ENCODE results near the gene ASB7.

The ASB7 gene

GRCh38 chr15:100597862-100598261, 4.5 kb upstream of the ASB7 start:
- no peak for DNase-seq

GRCh38 chr15:100598655-100599054, 3.7 kb upstream of the ASB7 start:
- no peak for DNase-seq

GRCh38 chr15:100601163-100601562, 1.2 kb upstream of the ASB7 start:
- no peak for DNase-seq

GRCh38 chr15:100601617-100602063, 749 bp upstream of the ASB7 start:
- DNase-seq: no peak

GRCh38 chr15:100602823-100603393, 519 bp downstream of the ASB7 start:
- no peak for DNase-seq

GRCh38 chr15:100612539-100612938, 10.2 kb downstream of the ASB7 start:
- no peak for DNase-seq

- DNase-seq: no peak
Observed at GRCh38 chr15:100613208-100613607, 10.8 kb downstream of the ASB7 start.

GRCh38 chr15:100614336-100614735, 11.9 kb downstream of the ASB7 start:
- DNase-seq: no peak

GRCh38 chr15:100614918-100615317, 12.5 kb downstream of the ASB7 start:
- no peak for DNase-seq

GRCh38 chr15:100615801-100616200, 13.4 kb downstream of the ASB7 start:
- no peak for DNase-seq

GRCh38 chr15:100616700-100617099, 14.3 kb downstream of the ASB7 start:
- DNase-seq: no peak

- peak; percentile 55 for DNase-seq
Observed at GRCh38 chr15:100623301-100623700, 20.9 kb downstream of the ASB7 start.

GRCh38 chr15:100627789-100628395, 25.5 kb downstream of the ASB7 start:
- peak; percentile 66 for DNase-seq

- DNase-seq: peak; percentile 68
Observed at GRCh38 chr15:100628746-100629145, 26.4 kb downstream of the ASB7 start.

GRCh38 chr15:100631831-100632230, 29.4 kb downstream of the ASB7 start:
- DNase-seq: no peak

GRCh38 chr15:100633763-100634075, 31.3 kb downstream of the ASB7 start:
- DNase-seq: no peak

- no peak for DNase-seq
Observed at GRCh38 chr15:100635406-100636071, 33.1 kb downstream of the ASB7 start.

GRCh38 chr15:100638177-100638730, 35.9 kb downstream of the ASB7 start:
- no peak for DNase-seq

- no peak for DNase-seq
Observed at GRCh38 chr15:100642213-100642949, 40.0 kb downstream of the ASB7 start.

GRCh38 chr15:100642950-100643338, 40.6 kb downstream of the ASB7 start:
- DNase-seq: no peak

- DNase-seq: no peak
Observed at GRCh38 chr15:100645671-100646070, 43.3 kb downstream of the ASB7 start.

GRCh38 chr15:100648951-100649350, 46.6 kb downstream of the ASB7 start:
- no peak for DNase-seq

GRCh38 chr15:100650685-100651084, 48.3 kb downstream of the ASB7 start:
- DNase-seq: no peak
